Parathyroid adenoma (tissue), 2 donors: ENCODE data around the gene OCA2.

Source experiments
- H2AFZ ChIP-seq: fragments of 300-600 bp; sonication (generic); one replicate; pipeline ENCODE4 v1.7.0; 2017; ENCODE audit warnings: antibody characterized with exemption, mild to moderate bottlenecking
- H3K27ac ChIP-seq: fragments of 300-600 bp; sonication (generic); one replicate; pipeline ENCODE4 v1.7.0; 2017
- H3K27me3 ChIP-seq: fragments of 300-600 bp; sonication (generic); one replicate; pipeline ENCODE4 v1.7.0; 2017; ENCODE audit warnings: low read length; ENCODE audit not compliant: control insufficient read depth, insufficient read depth
- H3K36me3 ChIP-seq: fragments of 300-600 bp; sonication (generic); one replicate; pipeline ENCODE4 v1.7.0; 2017; ENCODE audit warnings: low read length; ENCODE audit not compliant: control insufficient read depth, insufficient read depth
- H3K4me1 ChIP-seq: fragments of 300-600 bp; sonication (generic); one replicate; pipeline ENCODE4 v1.7.0; 2017; ENCODE audit warnings: control low read depth
- H3K4me2 ChIP-seq: fragments of 300-600 bp; sonication (generic); one replicate; pipeline ENCODE4 v1.7.0; 2017; ENCODE audit warnings: low read length
- H3K4me3 ChIP-seq: fragments of 300-600 bp; sonication (generic); one replicate; pipeline ENCODE4 v1.7.0; 2017; ENCODE audit warnings: low read depth, low read length
- H3K79me2 ChIP-seq: fragments of 300-600 bp; sonication (generic); one replicate; pipeline ENCODE4 v1.7.0; 2017; ENCODE audit warnings: control low read depth
- H3K9ac ChIP-seq: fragments of 300-600 bp; sonication (generic); one replicate; pipeline ENCODE4 v1.7.0; 2017; ENCODE audit warnings: mild to moderate bottlenecking
- H3K9me3 ChIP-seq: fragments of 300-600 bp; sonication (generic); one replicate; pipeline ENCODE4 v1.7.0; 2017; ENCODE audit warnings: low read length; ENCODE audit not compliant: control insufficient read depth
- CTCF ChIP-seq: fragments of 300-600 bp; sonication (generic); IDR thresholded peaks from one replicate; pipeline ENCODE4 v1.7.0; 2017; ENCODE audit warnings: antibody characterized with exemption, mild to moderate bottlenecking
- donor health status: primary hyperparathyroidism.

Gene OCA2

DNA sequence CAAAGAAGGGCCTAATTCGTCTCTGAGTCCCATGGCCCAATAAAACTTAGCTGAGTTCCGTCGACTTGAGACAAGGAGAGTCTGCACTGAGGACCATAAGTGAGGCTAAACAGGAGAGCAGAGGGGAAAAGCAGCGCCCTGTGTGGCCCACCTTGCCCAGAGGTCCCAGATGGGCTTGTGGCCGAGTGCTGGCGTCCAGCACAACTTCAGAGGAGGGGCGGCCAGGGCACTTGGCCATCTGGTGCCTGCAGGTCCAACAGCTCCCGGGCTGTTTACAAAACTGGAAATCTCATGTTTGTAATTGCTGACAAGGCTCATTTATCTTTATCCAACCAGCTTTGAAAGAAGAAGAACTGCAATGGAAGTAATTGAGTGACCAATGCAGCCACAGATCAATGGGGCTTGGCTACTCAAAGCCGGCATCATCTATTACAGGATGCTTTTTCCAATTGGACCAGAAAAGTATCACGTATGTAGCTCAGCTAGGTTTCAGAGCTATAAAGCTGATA is 306.3 kb downstream of the OCA2 start:
- Histone ChIP-seq H3K36me3 (no peaks in the 10 kb centered on the region), H3K4me3 (no peak overlapping the region), H3K9ac (no peak overlapping the region), H3K79me2 (no peaks in the 10 kb centered on the region), H3K4me2 (no peak overlapping the region), H3K27me3 (no peaks in the 10 kb centered on the region), H3K27ac (no peak overlapping the region), H2AFZ (no peak overlapping the region), H3K4me1 (no peaks in the 10 kb centered on the region), H3K9me3 (no peaks in the 10 kb centered on the region)
- no peak for TF ChIP-seq CTCF

DNA sequence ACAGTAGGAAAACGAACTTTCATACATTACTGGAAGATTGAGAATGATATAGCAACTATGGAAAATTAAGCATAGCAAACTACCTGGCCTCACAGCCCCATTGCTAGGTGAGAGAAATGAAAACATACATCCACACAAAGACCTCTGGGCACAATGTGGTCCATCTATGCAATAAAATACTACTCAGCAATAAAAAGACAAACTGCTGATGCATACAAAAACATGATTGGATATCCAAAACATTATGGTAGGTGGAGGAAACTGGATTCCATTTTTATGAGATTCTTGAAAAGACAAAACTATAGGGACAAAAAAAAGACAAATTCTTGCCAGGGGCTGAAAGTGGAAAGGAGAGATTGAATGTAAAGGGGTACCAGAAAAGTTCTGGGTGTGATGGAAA is 308.8 kb downstream of the OCA2 start:
- no peak for TF ChIP-seq CTCF
- no peak overlapping the region for H3K4me3 ChIP-seq
- H3K36me3 ChIP-seq = no peaks in the 10 kb centered on the region
- H2AFZ ChIP-seq = no peak overlapping the region
- H3K9me3 ChIP-seq = no peaks in the 10 kb centered on the region
- H3K9ac ChIP-seq = no peak overlapping the region
- no peak overlapping the region for H3K4me2 ChIP-seq
- H3K27me3 ChIP-seq = no peaks in the 10 kb centered on the region
- H3K4me1 ChIP-seq = no peaks in the 10 kb centered on the region
- H3K27ac ChIP-seq = no peak overlapping the region
- H3K79me2 ChIP-seq = no peaks in the 10 kb centered on the region

DNA sequence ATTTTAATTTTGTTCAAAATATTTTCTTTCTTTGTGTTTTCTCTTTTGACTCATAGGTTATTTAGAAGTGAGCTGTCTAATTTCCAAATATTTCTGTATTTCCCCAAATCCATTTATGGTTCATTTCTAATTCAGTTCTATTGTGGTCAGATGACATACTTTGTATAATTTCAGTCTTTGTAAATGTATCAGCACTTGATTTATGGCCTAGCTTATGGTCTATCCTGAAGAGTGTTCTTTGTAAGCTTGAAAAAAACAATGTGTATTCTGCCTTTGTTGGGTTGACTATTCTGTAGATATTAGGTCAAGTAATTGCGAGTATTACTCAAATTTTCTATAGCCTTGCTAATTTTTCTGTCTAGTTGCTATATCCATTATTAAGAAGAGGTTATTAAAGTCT is 311.2 kb downstream of the OCA2 start:
- Histone ChIP-seq H3K9ac (no peak overlapping the region), H3K27me3 (no peaks in the 10 kb centered on the region), H3K4me1 (no peaks in the 10 kb centered on the region), H3K27ac (no peak overlapping the region), H3K4me3 (no peak overlapping the region), H3K4me2 (no peak overlapping the region), H2AFZ (no peak overlapping the region), H3K79me2 (no peaks in the 10 kb centered on the region), H3K36me3 (no peaks in the 10 kb centered on the region), H3K9me3 (no peaks in the 10 kb centered on the region)
- TF ChIP-seq CTCF = no peak

DNA sequence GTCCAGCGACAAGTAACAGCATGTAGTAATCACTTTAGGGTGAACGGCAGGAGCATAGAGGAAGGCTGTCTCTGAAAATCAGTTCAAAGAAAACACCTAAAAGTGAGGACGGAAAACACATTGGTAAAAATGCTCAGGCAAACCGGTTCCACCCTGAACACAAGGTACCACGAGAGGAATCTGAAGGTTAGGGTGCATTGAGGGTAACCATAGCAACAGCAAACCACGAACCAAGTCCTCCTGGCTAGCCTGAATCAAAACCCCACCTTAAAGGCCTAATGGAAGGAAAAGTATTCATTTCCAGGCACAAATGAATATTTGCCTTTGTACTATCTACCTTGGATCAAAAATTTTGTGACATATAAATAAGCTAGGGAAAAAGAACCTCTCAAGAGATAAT is 315.0 kb downstream of the OCA2 start:
- H3K79me2 ChIP-seq = no peaks in the 10 kb centered on the region
- no peaks in the 10 kb centered on the region for H3K36me3 ChIP-seq
- H3K27ac ChIP-seq = no peak overlapping the region
- no peaks in the 10 kb centered on the region for H3K4me1 ChIP-seq
- TF ChIP-seq CTCF = no peak
- H3K4me2 ChIP-seq = no peak overlapping the region
- H3K9ac ChIP-seq = no peak overlapping the region
- no peak overlapping the region for H3K4me3 ChIP-seq
- H2AFZ ChIP-seq = no peak overlapping the region
- no peaks in the 10 kb centered on the region for H3K9me3 ChIP-seq
- H3K27me3 ChIP-seq = peaks cover 3% of the 10 kb centered on the region

- H3K27me3 ChIP-seq = peaks cover 3% of the 10 kb centered on the region
Observed at GRCh38 chr15:27783678-27784077, 315.4 kb downstream of the OCA2 start.

More at GRCh38 chr15:27783678-27784077, 315.4 kb downstream of the OCA2 start:
- no peaks in the 10 kb centered on the region for H3K79me2 ChIP-seq
- H3K9me3 ChIP-seq = no peaks in the 10 kb centered on the region
- no peak overlapping the region for H3K27ac ChIP-seq
- no peak for TF ChIP-seq CTCF
- no peaks in the 10 kb centered on the region for H3K36me3 ChIP-seq
- H3K4me2 ChIP-seq = no peak overlapping the region
- no peak overlapping the region for H3K4me3 ChIP-seq
- H3K4me1 ChIP-seq = no peaks in the 10 kb centered on the region
- no peak overlapping the region for H2AFZ ChIP-seq
- no peak overlapping the region for H3K9ac ChIP-seq
